GM18505 (cell line): Measurements from ENCODE around the gene CAPN7.

Experiments
- ATAC-seq: cut with Tn5 transposase; IDR thresholded peaks from one replicate; pipeline ENCODE4 v1.9.1; 2021; ENCODE audit not compliant: unreplicated experiment
- POLR2A ChIP-seq: IDR thresholded peaks from 4 replicates; pipeline ENCODE4 v1.6.1; 2011; ENCODE audit warnings: borderline replicate concordance; ENCODE audit not compliant: insufficient read depth, insufficient read length; ENCODE audit errors: extremely low read depth

CAPN7 gene

GRCh38 chr3:15277861-15278500, 71.9 kb downstream of the CAPN7 start:
- no peak for ATAC-seq
- TF ChIP-seq POLR2A, result no peak

GRCh38 chr3:15279205-15279604, 73.2 kb downstream of the CAPN7 start:
- ATAC-seq, result no peak

GRCh38 chr3:15279671-15280402, 73.8 kb downstream of the CAPN7 start:
- no peak for TF ChIP-seq POLR2A
- no peak for ATAC-seq

More at GRCh38 chr3:15279205-15279604, 73.2 kb downstream of the CAPN7 start:
- TF ChIP-seq POLR2A, result no peak

GRCh38 chr3:15280853-15281532, 74.9 kb downstream of the CAPN7 start:
- ATAC-seq, result no peak
- TF ChIP-seq POLR2A, result no peak

- no peak for TF ChIP-seq POLR2A
- ATAC-seq, result no peak
These were observed 75.8 kb downstream of the CAPN7 start for GRCh38 chr3:15281817-15282216.

- TF ChIP-seq POLR2A, result no peak
- ATAC-seq, result no peak
These were observed 77.7 kb downstream of the CAPN7 start for GRCh38 chr3:15283702-15284101.

GRCh38 chr3:15284121-15284889, 78.3 kb downstream of the CAPN7 start:
- no peak for ATAC-seq
- TF ChIP-seq POLR2A, result no peak

GRCh38 chr3:15286022-15286421, 80.0 kb downstream of the CAPN7 start:
- TF ChIP-seq POLR2A, result no peak

DNA sequence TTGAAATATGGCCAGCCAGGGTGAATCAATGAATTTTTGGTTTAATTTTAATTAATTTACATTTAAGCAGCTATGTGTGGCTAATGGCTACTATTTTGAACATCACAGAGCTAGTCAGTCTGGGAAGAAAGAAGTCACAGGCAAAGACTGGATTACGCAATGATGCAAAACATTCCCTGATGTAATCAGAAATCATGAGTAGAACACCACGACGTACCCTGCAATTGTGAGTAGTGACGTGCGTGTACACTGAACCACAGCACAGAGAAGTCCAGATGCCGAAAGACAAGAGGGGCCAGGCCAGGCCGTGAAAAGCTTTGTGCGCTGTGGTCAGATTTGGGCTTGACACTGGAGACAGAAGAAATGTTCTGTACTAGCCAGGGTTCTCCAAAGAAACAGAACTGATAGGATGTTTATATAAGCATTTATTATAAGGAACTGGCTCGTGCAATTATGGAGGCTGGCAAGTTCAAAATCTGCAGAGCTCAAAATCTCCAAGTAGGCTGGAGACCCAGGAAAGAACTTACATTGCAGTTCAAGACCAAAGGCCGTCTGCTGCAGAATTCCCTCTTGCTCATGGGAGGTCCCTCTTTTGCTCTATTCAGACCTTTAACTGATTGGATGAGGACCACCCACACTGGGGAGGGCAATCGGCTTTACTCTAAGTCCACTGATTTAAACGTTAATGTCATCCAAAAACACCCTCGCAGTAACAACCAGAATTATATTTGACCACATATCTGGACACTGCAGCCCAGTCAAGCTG, 81.7 kb downstream of the CAPN7 start:
- no peak for TF ChIP-seq POLR2A
- ATAC-seq, result no peak

More at GRCh38 chr3:15286022-15286421, 80.0 kb downstream of the CAPN7 start:
- ATAC-seq, result no peak

DNA sequence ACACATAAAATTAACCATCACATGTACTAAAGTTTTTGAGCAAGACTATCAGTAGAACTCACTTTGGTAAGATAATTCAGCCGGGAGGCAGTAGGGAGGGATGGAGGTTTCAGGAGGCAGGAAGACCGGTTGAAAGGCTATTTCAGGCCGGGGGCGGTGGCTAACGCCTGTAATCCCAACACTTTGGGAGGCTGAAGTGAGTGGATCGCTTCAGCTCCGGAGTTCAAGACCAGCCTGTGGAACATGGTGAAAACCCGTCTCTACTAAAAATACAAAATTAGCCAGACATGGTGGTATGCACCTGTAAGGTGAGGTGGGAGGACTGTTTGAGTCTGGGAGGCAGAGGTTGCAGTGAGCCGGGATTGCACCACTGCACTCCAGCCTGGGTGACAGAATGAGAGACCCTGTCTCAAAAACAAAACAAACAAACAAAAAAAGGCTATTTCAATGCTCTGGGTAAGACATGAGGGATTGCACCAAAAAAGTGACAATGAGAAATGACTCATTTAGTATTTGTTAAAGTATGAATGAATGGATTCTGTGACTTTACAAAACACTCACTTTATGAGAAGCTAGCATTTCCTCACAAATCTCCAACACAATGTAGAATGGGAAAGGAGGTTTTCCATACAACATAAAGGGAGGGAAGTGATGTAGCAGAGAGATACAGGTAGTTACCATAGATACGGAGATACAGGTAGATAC, 82.4 kb downstream of the CAPN7 start:
- no peak for TF ChIP-seq POLR2A
- ATAC-seq, result no peak

GRCh38 chr3:15289661-15290060, 83.6 kb downstream of the CAPN7 start:
- ATAC-seq, result no peak

GRCh38 chr3:15290736-15291135, 84.7 kb downstream of the CAPN7 start:
- ATAC-seq, result no peak
- no peak for TF ChIP-seq POLR2A

More at GRCh38 chr3:15289661-15290060, 83.6 kb downstream of the CAPN7 start:
- no peak for TF ChIP-seq POLR2A
